K562 (cell line): ENCODE data around the gene CCDC60. TPM values are rescaled to one million over a fixed set of nuclear protein-coding genes. Genes with fewer than 3 reads are reported as not detected.

Experiments
- ATAC-seq: fragments of 200-7000 bp; cut with Tn5 transposase; 3 replicates; pipeline ENCODE4 v1.9.1; 2020; ENCODE audit warnings: moderate library complexity
- BruUV-seq: library from RNA; stranded (reverse); fragments of 400-500 nt; replicated peaks from 2 replicates; lab custom pipeline; 2021; lab: Mats Ljungman, UMichigan
- CTCF ChIA-PET: fragments of 300-600 bp; formaldehyde crosslinking; extraction: SDS; loops from one replicate; lab custom pipeline; 2021; ENCODE audit warnings: low intra/inter-chr PET ratio; lab: Yijun Ruan, JAX
- POLR2A ChIA-PET: fragments of 300-600, 350-650 bp; sonication (Branson Sonifier 250); formaldehyde crosslinking; extraction: SDS; loops from one replicate; lab custom pipeline; 2021; ENCODE audit warnings: antibody characterized with exemption, inconsistent platforms; lab: Yijun Ruan, JAX
- DNase-seq, 4 experiments: peaks; one replicate each; pipeline versions ENCODE4 v3.0.0 to v3.0.0-alpha.2; 2011 to 2018; ENCODE audit warnings: low spot score in 3 of 4, mixed read lengths in 3 of 4; ENCODE audit errors: extremely low read depth in 1 of 4
- FAIRE-seq: peaks from 2 replicates; lab custom pipeline; 2011; peaks lifted over from hg19 to GRCh38; lab: Jason Lieb, UNC
- H2AFZ ChIP-seq: 2 replicates; pipeline ENCODE4 v1.6.0; 2011; ENCODE audit warnings: low read depth, low read length, control low read depth, inconsistent platforms
- H3K27ac ChIP-seq: fragments of 200-600 bp; 3 replicates; pipeline ENCODE4 v1.8.0; 2011; ENCODE audit warnings: low read depth, mild to moderate bottlenecking, control low read depth, inconsistent platforms, low read length, moderate library complexity, mixed read lengths; ENCODE audit errors: extremely low read depth
- H3K27me3 ChIP-seq, 2 experiments: fragments of 300-600 bp in 1 of 2; 2 replicates in 1 of 2; 3 replicates in 1 of 2; pipeline versions ENCODE4 v1.6.0 to v1.8.0; 2011; ENCODE audit warnings: inconsistent platforms in 2 of 2, low read length in 2 of 2, mild to moderate bottlenecking in 1 of 2, mixed read lengths in 1 of 2, moderate library complexity in 1 of 2; ENCODE audit not compliant: control insufficient read depth in 2 of 2, insufficient read depth in 2 of 2
- H3K36me3 ChIP-seq: fragments of 300-600 bp; 3 replicates; pipeline ENCODE4 v1.8.0; 2011; ENCODE audit warnings: mild to moderate bottlenecking, low read length, inconsistent platforms; ENCODE audit not compliant: control insufficient read depth, insufficient read depth
- H3K4me1 ChIP-seq, 2 experiments: fragments of 200-600 bp in 1 of 2; replicated peaks in 1 of 2; 2 replicates in 1 of 2; 3 replicates in 1 of 2; pipeline versions ENCODE4 v1.5.1 to v1.8.0; 2011; ENCODE audit warnings: inconsistent platforms in 2 of 2, low read length in 2 of 2, mild to moderate bottlenecking in 1 of 2, mixed read lengths in 1 of 2, moderate library complexity in 1 of 2; ENCODE audit not compliant: control insufficient read depth in 2 of 2, insufficient read depth in 2 of 2
- H3K4me2 ChIP-seq: 2 replicates; pipeline ENCODE4 v1.6.1; 2011; ENCODE audit warnings: low read length, control low read depth, inconsistent platforms, mixed read lengths; ENCODE audit not compliant: insufficient read depth
- H3K4me3 ChIP-seq: fragments of 200-600 bp; sonication (generic), shearing (Covaris generic); 2 replicates; pipeline ENCODE4 v1.5.1; 2016; ENCODE audit warnings: control low read depth, inconsistent platforms
- H3K79me2 ChIP-seq: fragments of 200-600 bp; 3 replicates; pipeline ENCODE4 v1.8.0; 2011; ENCODE audit warnings: low read length, inconsistent platforms; ENCODE audit not compliant: control insufficient read depth, insufficient read depth
- H3K9ac ChIP-seq, 2 experiments: 2 replicates each; pipeline versions ENCODE4 v1.6.0 to v1.6.1; 2011; ENCODE audit warnings: low read depth in 2 of 2, low read length in 2 of 2, control low read depth in 1 of 2, inconsistent platforms in 1 of 2, mild to moderate bottlenecking in 1 of 2, mixed read lengths in 1 of 2; ENCODE audit not compliant: insufficient read depth in 1 of 2
- H3K9me1 ChIP-seq: one replicate; pipeline ENCODE4 v1.6.0; 2011; ENCODE audit warnings: inconsistent platforms, mild to moderate bottlenecking, low read length, moderate library complexity; ENCODE audit not compliant: control insufficient read depth, insufficient read depth
- H3K9me3 ChIP-seq: replicated peaks from 2 replicates; pipeline ENCODE4 v1.5.1; 2011; ENCODE audit warnings: low read depth, low read length, inconsistent platforms; ENCODE audit not compliant: control insufficient read depth, insufficient read depth
- H4K20me1 ChIP-seq: replicated peaks from 2 replicates; pipeline ENCODE4 v1.6.1; 2011; ENCODE audit warnings: low read length, inconsistent platforms, mixed read lengths; ENCODE audit not compliant: control insufficient read depth, insufficient read depth
- CUX1 ChIP-seq: fragments of 200-800 bp; sonication (Bioruptor generic); IDR thresholded peaks from 2 replicates; pipeline ENCODE4 v1.6.1; 2016; ENCODE audit warnings: missing genetic modification characterization, missing compliant biosample characterization
- MECOM ChIP-seq: fragments of 250-450 bp; sonication (Bioruptor Pico); IDR thresholded peaks from 2 replicates; pipeline ENCODE4 v1.8.0; 2022; ENCODE audit warnings: inconsistent platforms
- MYC ChIP-seq, 2 experiments: fragments of 250-450 bp in 1 of 2; sonication (Bioruptor Pico) in 1 of 2; IDR thresholded peaks; 2 replicates each; pipeline versions ENCODE4 v1.5.1 to v1.6.1; 2012 to 2021; ENCODE audit warnings: low read depth in 2 of 2, borderline replicate concordance in 1 of 2, improper control_type of control experiment in 1 of 2, low read length in 1 of 2, mild to moderate bottlenecking in 1 of 2, moderate library complexity in 1 of 2
- THAP7 ChIP-seq: fragments of 250-450 bp; sonication (Bioruptor Pico); IDR thresholded peaks from 2 replicates; pipeline ENCODE4 v1.5.0; 2021
- TSHZ1 ChIP-seq: fragments of 250-450 bp; sonication (Bioruptor Pico); IDR thresholded peaks from 2 replicates; pipeline ENCODE4 v1.4.0; 2020; ENCODE audit warnings: mild to moderate bottlenecking, moderate library complexity
- ZMIZ1 ChIP-seq, 2 experiments: fragments of 150-350 bp in 1 of 2; IDR thresholded peaks; 2 replicates each; pipeline ENCODE4 v1.6.1; 2012 to 2016; ENCODE audit warnings: low read depth in 2 of 2, low read length in 2 of 2, mild to moderate bottlenecking in 1 of 2, moderate library complexity in 1 of 2
- ZNF354B ChIP-seq: fragments of 250-450 bp; sonication (Bioruptor Pico); IDR thresholded peaks from 2 replicates; pipeline ENCODE4 v1.4.0; 2020
- ZNF589 ChIP-seq: fragments of 200-800 bp; sonication (Bioruptor generic); IDR thresholded peaks from 2 replicates; pipeline ENCODE4 v1.6.1; 2016; ENCODE audit warnings: low read depth, missing genetic modification characterization, missing compliant biosample characterization
- WGBS: fragments of 100-300 bp; shearing (Covaris generic); methylation state at CpG from one replicate; pipeline ENCODE4 v1.1.6; 2016; ENCODE audit warnings: low coverage, mixed read lengths; ENCODE audit not compliant: insufficient coverage; ENCODE audit errors: missing lambda C conversion rate; 5-methylcytosine and 5-hydroxymethylcytosine counted together
- in situ Hi-C: fragments of 300-500 bp; cut with MboI; formaldehyde crosslinking; loops from 4 replicates; pipeline ENCODE4 v1.15.0; 2018; ENCODE audit warnings: inconsistent platforms, mixed read lengths
- intact Hi-C: fragments of 100-400 bp; cut with micrococcal nuclease; formaldehyde crosslinking; loops from 2 replicates; pipeline ENCODE4 v1.14.2; 2022
- polyA plus RNA-seq, 8 experiments: library from polyadenylated mRNA; depleted of rRNA in 4 of 8; stranded (reverse) in 5 of 8; unstranded in 3 of 8; fragments of >200 nt; fragmentation: Nextera tagmentation in 2 of 8; fragmentation: Illumina TruSeq in 1 of 8; extraction: Ambion mirVana in 2 of 8; extraction: Trizol in 1 of 8; gene quantifications; 2 replicates each; pipeline versions ENCODE4 v1.2.1 to v1.2.3, GENCODE V29; 2011 to 2014; ENCODE audit warnings: inconsistent platforms in 1 of 8, missing spikeins in 1 of 8
- total RNA-seq, 7 experiments: library from RNA; depleted of rRNA in 6 of 7; stranded (reverse); fragments of >200 nt in 6 of 7; fragmentation: Illumina TruSeq in 2 of 7; extraction: Trizol in 2 of 7; gene quantifications; 2 replicates each; pipeline versions ENCODE4 v1.2.1 to v1.2.3, GENCODE V29; 2011 to 2021; ENCODE audit warnings: low replicate concordance in 1 of 7

Gene CCDC60
- total and polyA plus RNA-seq, 9 of the 15 experiments (the other 6 are each of a cell fraction or from before 2014, with no cell fraction given): not detected

GRCh38 chr12:119461636-119462214 is 127.2 kb downstream of the CCDC60 start:
- intact Hi-C loops: no loop called here
- no peak for FAIRE-seq

More at GRCh38 chr12:119461636-119462214, 127.2 kb downstream of the CCDC60 start:
- Histone ChIP-seq H2AFZ (no peak overlapping the region), H3K9me3 (no peaks in the 10 kb centered on the region), H3K4me2 (no peak overlapping the region), H3K27ac (no peak overlapping the region), H3K79me2 (no peaks in the 10 kb centered on the region), H3K4me3 (no peak overlapping the region), H3K4me1 (no peaks in the 10 kb centered on the region), H3K9ac (no peak overlapping the region), H3K27me3 (no peaks in the 10 kb centered on the region), H3K9me1 (no peaks in the 10 kb centered on the region), H3K36me3 (no peaks in the 10 kb centered on the region), H4K20me1 (no peaks in the 10 kb centered on the region)
- no peak for ATAC-seq
- in situ Hi-C loops: no loop called here
- CTCF ChIA-PET: no interaction called here
- TF ChIP-seq THAP7: no peak
- no peak for TF ChIP-seq TSHZ1 (CRISPR knock-in tag)
- no peak for TF ChIP-seq MYC (IDR thresholded peaks at IDR 0.05; ENCODE audit: low read depth, low read length)
- no peak for TF ChIP-seq MYC (CRISPR knock-in tag; IDR thresholded peaks at IDR 0.05; ENCODE audit: borderline replicate concordance, low read depth)
- TF ChIP-seq ZMIZ1 (IDR thresholded peaks at IDR 0.05; ENCODE audit: low read depth in 2 of 2, low read length in 2 of 2): no peak
- TF ChIP-seq ZNF589: no peak
- no peak for TF ChIP-seq MECOM (CRISPR knock-in tag)
- TF ChIP-seq CUX1: no peak
- TF ChIP-seq ZNF354B (CRISPR knock-in tag): no peak
- BruUV-seq: no TSS peak
- 10% methylated on average over 8 of the region's 8 CpGs for WGBS
- DNase-seq: no peak
- POLR2A ChIA-PET: no interaction called here
